DMS153 (cell line): ENCODE data around the gene TWNK.

Source experiments
- DNase-seq: peaks from one replicate; lab custom pipeline; 2025; lab: John Stamatoyannopoulos, UW

Gene TWNK

GRCh38 chr10:101011517-101012423, 24.4 kb downstream of the TWNK start:
- DNase-seq = no peak

GRCh38 chr10:101012525-101013364, 25.4 kb downstream of the TWNK start:
- peak; percentile 46 for DNase-seq

- DNase-seq = no peak
Measured at GRCh38 chr10:101013365-101013825, 26.1 kb downstream of the TWNK start.

GRCh38 chr10:101014230-101014884, 27.0 kb downstream of the TWNK start:
- no peak for DNase-seq

GRCh38 chr10:101014966-101015581, 27.7 kb downstream of the TWNK start:
- DNase-seq = no peak

- DNase-seq = no peak
Measured at GRCh38 chr10:101015582-101015973, 28.2 kb downstream of the TWNK start.

GRCh38 chr10:101016814-101017213, 29.5 kb downstream of the TWNK start:
- no peak for DNase-seq

GRCh38 chr10:101018118-101018599, 30.8 kb downstream of the TWNK start:
- DNase-seq = no peak

GRCh38 chr10:101018600-101019439, 31.5 kb downstream of the TWNK start:
- DNase-seq = peak; percentile 46

GRCh38 chr10:101019440-101019703, 32.0 kb downstream of the TWNK start:
- no peak for DNase-seq

- no peak for DNase-seq
Measured at GRCh38 chr10:101020427-101021075, 33.2 kb downstream of the TWNK start.

GRCh38 chr10:101021239-101021638, 33.9 kb downstream of the TWNK start:
- DNase-seq = no peak

- DNase-seq = no peak
Measured at GRCh38 chr10:101021692-101022251, 34.4 kb downstream of the TWNK start.

- no peak for DNase-seq
Measured at GRCh38 chr10:101022967-101023705, 35.8 kb downstream of the TWNK start.

- no peak for DNase-seq
Measured at GRCh38 chr10:101027106-101027720, 39.9 kb downstream of the TWNK start.

- DNase-seq = no peak
Measured at GRCh38 chr10:101028446-101029337, 41.3 kb downstream of the TWNK start.

- DNase-seq = no peak
Measured at GRCh38 chr10:101029520-101030295, 42.4 kb downstream of the TWNK start.
